Measurements from ENCODE around the gene C1orf198.

C1orf198 gene

GRCh38 chr1:230875370-230875769, 7.0 kb upstream of the C1orf198 start:
- TF ChIP-seq Cebpa-rat (IDR thresholded peaks at IDR 0.05) = no peak
- H3K9me3 ChIP-seq = no peaks in the 10 kb centered on the region
- H3K9ac ChIP-seq = no peak overlapping the region
- H3K27me3 ChIP-seq = no peaks in the 10 kb centered on the region
- no peaks in the 10 kb centered on the region for H3K36me3 ChIP-seq
- no peak overlapping the region for H3K4me3 ChIP-seq
- no peak overlapping the region for H3K27ac ChIP-seq
- no peak overlapping the region for H3K4me2 ChIP-seq
- H4K20me1 ChIP-seq = no peaks in the 10 kb centered on the region
- no peaks in the 10 kb centered on the region for H3K4me1 ChIP-seq

GRCh38 chr1:230870916-230871315, 2.6 kb upstream of the C1orf198 start:
- peaks cover 16% of the 10 kb centered on the region for H4K20me1 ChIP-seq
- peaks cover 24% of the 10 kb centered on the region for H3K4me1 ChIP-seq
- TF ChIP-seq Cebpa-rat (IDR thresholded peaks at IDR 0.05) = no peak
- no peak overlapping the region for H3K4me2 ChIP-seq
- H3K27ac ChIP-seq = no peak overlapping the region
- H3K36me3 ChIP-seq = no peaks in the 10 kb centered on the region
- H3K9me3 ChIP-seq = no peaks in the 10 kb centered on the region
- H3K27me3 ChIP-seq = peaks cover 6% of the 10 kb centered on the region; the same call in 1 of the 2 replicates
- no peak overlapping the region for H3K4me3 ChIP-seq
- no peak overlapping the region for H3K9ac ChIP-seq

- Histone ChIP-seq H4K20me1 (peaks cover 28% of the 10 kb centered on the region), H3K4me3 (no peak overlapping the region), H3K4me2 (no peak overlapping the region), H3K27me3 (peaks cover 6% of the 10 kb centered on the region; the same call in 1 of the 2 replicates), H3K36me3 (0 out of 2 replicates have a peak, but pooled peaks cover 3% of the 10 kb centered on the region), H3K9ac (no peak overlapping the region), H3K4me1 (peaks cover 27% of the 10 kb centered on the region), H3K9me3 (no peaks in the 10 kb centered on the region), H3K27ac (no peak overlapping the region)
- no peak for TF ChIP-seq Cebpa-rat (IDR thresholded peaks at IDR 0.05)
Observed at GRCh38 chr1:230869500-230869899, 1.2 kb upstream of the C1orf198 start.

- peak overlapping the region; percentile 90 for H3K4me2 ChIP-seq
- H3K9me3 ChIP-seq = no peaks in the 10 kb centered on the region
- TF ChIP-seq Cebpa-rat (IDR thresholded peaks at IDR 0.05) = no peak
- H4K20me1 ChIP-seq = peaks cover 28% of the 10 kb centered on the region
- 0 out of 2 replicates have a peak, but pooled peaks cover 3% of the 10 kb centered on the region for H3K36me3 ChIP-seq
- peaks cover 6% of the 10 kb centered on the region; the same call in 1 of the 2 replicates for H3K27me3 ChIP-seq
- H3K4me3 ChIP-seq = peak overlapping the region; percentile 91
- peak overlapping the region; percentile 56 for H3K27ac ChIP-seq
- H3K4me1 ChIP-seq = peaks cover 33% of the 10 kb centered on the region
- peak overlapping the region; percentile 67 for H3K9ac ChIP-seq
Observed at GRCh38 chr1:230868736-230869385, 540 bp upstream of the C1orf198 start.

- Histone ChIP-seq H3K27me3 (peaks cover 6% of the 10 kb centered on the region; the same call in 1 of the 2 replicates), H3K36me3 (0 out of 2 replicates have a peak, but pooled peaks cover 3% of the 10 kb centered on the region), H3K27ac (no peak overlapping the region), H3K9ac (peak overlapping the region; percentile 83), H3K4me1 (peaks cover 46% of the 10 kb centered on the region), H3K9me3 (no peaks in the 10 kb centered on the region), H4K20me1 (peaks cover 28% of the 10 kb centered on the region), H3K4me2 (peak overlapping the region; percentile 88), H3K4me3 (peak overlapping the region; percentile 91)
- TF ChIP-seq Cebpa-rat (IDR thresholded peaks at IDR 0.05) = no peak
Observed at GRCh38 chr1:230867101-230867902, 1.0 kb downstream of the C1orf198 start.

GRCh38 chr1:230866171-230867070, 1.9 kb downstream of the C1orf198 start:
- peaks cover 10% of the 10 kb centered on the region for H3K36me3 ChIP-seq
- peaks cover 3% of the 10 kb centered on the region; the same call in 1 of the 2 replicates for H3K9me3 ChIP-seq
- peaks cover 28% of the 10 kb centered on the region for H4K20me1 ChIP-seq
- no peak overlapping the region for H3K27ac ChIP-seq
- H3K9ac ChIP-seq = peak overlapping the region; percentile 83; the same call in 1 of the 2 replicates
- peak overlapping the region; percentile 88 for H3K4me2 ChIP-seq
- peak overlapping the region; percentile 91; the same call in 1 of the 2 replicates for H3K4me3 ChIP-seq
- peaks cover 6% of the 10 kb centered on the region; the same call in 1 of the 2 replicates for H3K27me3 ChIP-seq
- H3K4me1 ChIP-seq = peaks cover 46% of the 10 kb centered on the region
- TF ChIP-seq Cebpa-rat (IDR thresholded peaks at IDR 0.05) = no peak

GRCh38 chr1:230865062-230865817, 3.1 kb downstream of the C1orf198 start:
- H3K9me3 ChIP-seq = peaks cover 9% of the 10 kb centered on the region; the same call in 1 of the 2 replicates
- no peak overlapping the region for H3K27ac ChIP-seq
- peaks cover 28% of the 10 kb centered on the region for H4K20me1 ChIP-seq
- peaks cover 46% of the 10 kb centered on the region for H3K4me1 ChIP-seq
- H3K36me3 ChIP-seq = peaks cover 15% of the 10 kb centered on the region
- no peak overlapping the region for H3K4me2 ChIP-seq
- TF ChIP-seq Cebpa-rat (IDR thresholded peaks at IDR 0.05) = no peak
- H3K9ac ChIP-seq = no peak overlapping the region
- no peak overlapping the region for H3K4me3 ChIP-seq
- H3K27me3 ChIP-seq = peaks cover 6% of the 10 kb centered on the region; the same call in 1 of the 2 replicates

- Histone ChIP-seq H4K20me1 (peaks cover 28% of the 10 kb centered on the region), H3K27me3 (peaks cover 6% of the 10 kb centered on the region; the same call in 1 of the 2 replicates), H3K9ac (no peak overlapping the region), H3K4me3 (no peak overlapping the region), H3K36me3 (peaks cover 15% of the 10 kb centered on the region), H3K4me2 (no peak overlapping the region), H3K27ac (no peak overlapping the region), H3K4me1 (peaks cover 46% of the 10 kb centered on the region), H3K9me3 (peaks cover 9% of the 10 kb centered on the region; the same call in 1 of the 2 replicates)
- no peak for TF ChIP-seq Cebpa-rat (IDR thresholded peaks at IDR 0.05)
Observed at GRCh38 chr1:230864441-230864840, 3.9 kb downstream of the C1orf198 start.

All from BLaER1 (cell line).